Ishikawa (cell line): Measurements from ENCODE around the gene S100A2.

ENCODE experiments used
- CEBPB ChIP-seq: IDR thresholded peaks from 2 replicates; pipeline ENCODE4 v1.6.1; 2012
- CREB1 ChIP-seq: IDR thresholded peaks from 2 replicates; pipeline ENCODE4 v1.6.1; 2012; ENCODE audit warnings: low read depth
- EP300 ChIP-seq: IDR thresholded peaks from 2 replicates; pipeline ENCODE4 v1.6.1; 2012; ENCODE audit warnings: borderline replicate concordance
- MAX ChIP-seq: IDR thresholded peaks from 2 replicates; pipeline ENCODE4 v1.6.1; 2012
- NFIC ChIP-seq: IDR thresholded peaks from 2 replicates; pipeline ENCODE4 v1.6.1; 2012
- RAD21 ChIP-seq: IDR thresholded peaks from 2 replicates; pipeline ENCODE4 v1.6.1; 2012; ENCODE audit warnings: low read depth
- REST ChIP-seq: IDR thresholded peaks from 2 replicates; pipeline ENCODE4 v1.6.1; 2012; ENCODE audit warnings: low read depth, mild to moderate bottlenecking
- TAF1 ChIP-seq: IDR thresholded peaks from 2 replicates; pipeline ENCODE4 v1.6.1; 2012; ENCODE audit warnings: low read depth, mild to moderate bottlenecking
- TEAD4 ChIP-seq: IDR thresholded peaks from 2 replicates; pipeline ENCODE4 v1.6.1; 2012
- USF1 ChIP-seq: IDR thresholded peaks from 2 replicates; pipeline ENCODE4 v1.6.1; 2012
- YY1 ChIP-seq: IDR thresholded peaks from 2 replicates; pipeline ENCODE4 v1.6.1; 2012; ENCODE audit warnings: low read depth
- ZBTB7A ChIP-seq: IDR thresholded peaks from 2 replicates; pipeline ENCODE4 v1.6.1; 2012; ENCODE audit warnings: low read depth

GRCh38 chr1:153542956-153543711, 22.5 kb downstream of the S100A2 start:
- no peak for TF ChIP-seq EP300
- no peak for TF ChIP-seq USF1
- no peak for TF ChIP-seq NFIC
- TF ChIP-seq MAX = no peak
- TF ChIP-seq RAD21 = no peak
- TF ChIP-seq TAF1 = no peak
- TF ChIP-seq CEBPB = no peak
- TF ChIP-seq REST = no peak
- no peak for TF ChIP-seq YY1
- TF ChIP-seq ZBTB7A = no peak
- no peak for TF ChIP-seq TEAD4
- TF ChIP-seq CREB1 = no peak
